ENCODE results near the gene ZNF791. TPM values are rescaled to one million over a fixed set of nuclear protein-coding genes. Genes with fewer than 3 reads are reported as not detected.
"Not testable (repeated sequence)": the region's sequence is repeated elsewhere in the genome, so short reads cannot be mapped to it uniquely, and the experiment has no call there.

The ZNF791 gene
- total and polyA plus RNA-seq, 2 of the 13 experiments (the other 11 are each of a cell fraction or from before 2014, with no cell fraction given), result 12.8 to 17.4 TPM

- DNase-seq (ENCODE audit: low spot score), result no peak
- H3K79me2 ChIP-seq (ENCODE audit: insufficient read depth, low read length), result peaks cover 5% of the 10 kb centered on the region
- H2AFZ ChIP-seq (ENCODE audit: low read length), result no peak overlapping the region
- over 99% methylated on average over 12 of the region's 12 CpGs for WGBS (ENCODE audit: low lambda C conversion rate)
- no peaks in the 10 kb centered on the region; a peak in 1 of 5 replicates for H3K27me3 ChIP-seq (ENCODE audit: control insufficient read depth in 1 of 2, insufficient read depth in 2 of 2, low read length in 2 of 2)
- H3K27ac ChIP-seq (ENCODE audit: extremely low read length, insufficient read depth, low read length), result no peak overlapping the region
- no peaks in the 10 kb centered on the region for H3K9me3 ChIP-seq (ENCODE audit: low read length)
- FAIRE-seq, result no peak
- CTCF ChIA-PET (ENCODE audit: low intra/inter-chr PET ratio, low total read pairs), result interaction anchor here (0.8 to 1.1 kb wide), 2 partner anchors 113 to 114 kb away, joined by 3 read pairs; partner anchors contain the start of gene JUNB
- TF ChIP-seq, protein P1, sequence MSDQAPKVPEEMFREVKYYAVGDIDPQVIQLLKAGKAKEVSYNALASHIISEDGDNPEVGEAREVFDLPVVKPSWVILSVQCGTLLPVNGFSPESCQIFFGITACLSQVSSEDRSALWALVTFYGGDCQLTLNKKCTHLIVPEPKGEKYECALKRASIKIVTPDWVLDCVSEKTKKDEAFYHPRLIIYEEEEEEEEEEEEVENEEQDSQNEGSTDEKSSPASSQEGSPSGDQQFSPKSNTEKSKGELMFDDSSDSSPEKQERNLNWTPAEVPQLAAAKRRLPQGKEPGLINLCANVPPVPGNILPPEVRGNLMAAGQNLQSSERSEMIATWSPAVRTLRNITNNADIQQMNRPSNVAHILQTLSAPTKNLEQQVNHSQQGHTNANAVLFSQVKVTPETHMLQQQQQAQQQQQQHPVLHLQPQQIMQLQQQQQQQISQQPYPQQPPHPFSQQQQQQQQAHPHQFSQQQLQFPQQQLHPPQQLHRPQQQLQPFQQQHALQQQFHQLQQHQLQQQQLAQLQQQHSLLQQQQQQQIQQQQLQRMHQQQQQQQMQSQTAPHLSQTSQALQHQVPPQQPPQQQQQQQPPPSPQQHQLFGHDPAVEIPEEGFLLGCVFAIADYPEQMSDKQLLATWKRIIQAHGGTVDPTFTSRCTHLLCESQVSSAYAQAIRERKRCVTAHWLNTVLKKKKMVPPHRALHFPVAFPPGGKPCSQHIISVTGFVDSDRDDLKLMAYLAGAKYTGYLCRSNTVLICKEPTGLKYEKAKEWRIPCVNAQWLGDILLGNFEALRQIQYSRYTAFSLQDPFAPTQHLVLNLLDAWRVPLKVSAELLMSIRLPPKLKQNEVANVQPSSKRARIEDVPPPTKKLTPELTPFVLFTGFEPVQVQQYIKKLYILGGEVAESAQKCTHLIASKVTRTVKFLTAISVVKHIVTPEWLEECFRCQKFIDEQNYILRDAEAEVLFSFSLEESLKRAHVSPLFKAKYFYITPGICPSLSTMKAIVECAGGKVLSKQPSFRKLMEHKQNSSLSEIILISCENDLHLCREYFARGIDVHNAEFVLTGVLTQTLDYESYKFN (CRISPR knock-in tag; conservative IDR thresholded peaks at IDR 0.05), result no peak
- TF ChIP-seq AGO2 (optimal IDR thresholded peaks at IDR 0.05; ENCODE audit: low read depth, low read length), result peak; percentile 50
- H3K36me3 ChIP-seq (replicated peaks in 1 of 2; ENCODE audit: control insufficient read depth in 1 of 2, insufficient read depth in 2 of 2, low read length in 2 of 2), result peaks cover 36 to 63% of the 10 kb centered on the region in 2 experiments
- no TSS peak for BruUV-seq (replicated peaks)
- ATAC-seq, result no peak
- POLR2A ChIA-PET, result interaction anchor here (0.9 to 2.5 kb wide), 4 partner anchors 11 to 66 kb away, joined by 3 to 9 read pairs (median 5); partner anchors contain the start of genes FBXW9, GET3, MAN2B1 and WDR83
- intact Hi-C loops (cut with micrococcal nuclease; ENCODE audit: unreplicated experiment), result no loop called here
- H3K4me1 ChIP-seq (ENCODE audit: insufficient read depth, low read length), result peaks cover 16% of the 10 kb centered on the region
- H3K4me3 ChIP-seq (replicated peaks in 1 of 3; ENCODE audit: insufficient read depth in 1 of 3, low read depth in 2 of 3, low read length in 3 of 3), result no peak overlapping the region
- in situ Hi-C loops (cut with HindIII; ENCODE audit: extremely low pct_ligation_motif_present, low pct_unique_long_range_greater_than_20kb), result no loop called here
- H3K9ac ChIP-seq (ENCODE audit: insufficient read depth, low read depth, low read length), result no peak overlapping the region
- no peak overlapping the region for H3K4me2 ChIP-seq (ENCODE audit: low read depth, low read length)
- peaks cover 2% of the 10 kb centered on the region; the same call in 1 of the 2 replicates for H4K20me1 ChIP-seq (ENCODE audit: insufficient read depth, low read length)
Observed at GRCh38 chr19:12676928-12677327, 66.2 kb downstream of the ZNF791 start.

DNA sequence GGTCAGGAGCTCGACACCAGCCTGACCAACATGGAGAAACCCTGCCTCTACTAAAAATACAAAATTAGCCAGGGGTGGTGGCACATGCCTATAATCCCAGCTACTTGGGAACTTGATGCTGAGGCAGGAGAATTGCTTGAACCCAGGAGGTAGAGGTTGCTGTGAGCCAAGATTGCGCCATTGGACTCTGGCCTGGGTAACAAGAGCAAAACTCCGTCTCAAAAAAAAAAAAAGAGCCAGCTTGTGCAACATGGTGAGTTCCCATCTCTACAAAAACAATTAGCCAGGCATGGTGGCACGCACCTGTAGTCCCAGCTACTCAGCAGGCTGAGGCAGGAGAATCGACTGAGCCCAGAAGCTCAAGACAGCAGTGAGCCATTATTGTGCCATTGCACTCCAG, 67.3 kb downstream of the ZNF791 start:
- CTCF ChIA-PET (ENCODE audit: low intra/inter-chr PET ratio, low total read pairs), result not testable (repeated sequence)

More for the DNA sequence above, 67.3 kb downstream of the ZNF791 start:
- H3K9me3 ChIP-seq (ENCODE audit: low read length); H3K27ac ChIP-seq (ENCODE audit: extremely low read length, insufficient read depth, low read length); H4K20me1 ChIP-seq (ENCODE audit: insufficient read depth, low read length); BruUV-seq (replicated peaks); H3K4me3 ChIP-seq (replicated peaks in 1 of 3; ENCODE audit: insufficient read depth in 1 of 3, low read depth in 2 of 3, low read length in 3 of 3); H3K27me3 ChIP-seq (ENCODE audit: control insufficient read depth in 1 of 2, insufficient read depth in 2 of 2, low read length in 2 of 2); H3K4me2 ChIP-seq (ENCODE audit: low read depth, low read length); in situ Hi-C loops (cut with HindIII; ENCODE audit: extremely low pct_ligation_motif_present, low pct_unique_long_range_greater_than_20kb); ATAC-seq; H3K79me2 ChIP-seq (ENCODE audit: insufficient read depth, low read length); H2AFZ ChIP-seq (ENCODE audit: low read length); FAIRE-seq; H3K9ac ChIP-seq (ENCODE audit: insufficient read depth, low read depth, low read length); intact Hi-C loops (cut with micrococcal nuclease; ENCODE audit: unreplicated experiment): not testable (repeated sequence)
- DNase-seq (ENCODE audit: low spot score), result peak; percentile 24
- H3K4me1 ChIP-seq (ENCODE audit: insufficient read depth, low read length), result peaks cover 16% of the 10 kb centered on the region
- TF ChIP-seq CEBPB (IDR thresholded peaks at IDR 0.05; ENCODE audit: borderline replicate concordance, low read depth, low read length), result peak; percentile 55; the same call in 1 of the 2 replicates
- TF ChIP-seq, protein P2, sequence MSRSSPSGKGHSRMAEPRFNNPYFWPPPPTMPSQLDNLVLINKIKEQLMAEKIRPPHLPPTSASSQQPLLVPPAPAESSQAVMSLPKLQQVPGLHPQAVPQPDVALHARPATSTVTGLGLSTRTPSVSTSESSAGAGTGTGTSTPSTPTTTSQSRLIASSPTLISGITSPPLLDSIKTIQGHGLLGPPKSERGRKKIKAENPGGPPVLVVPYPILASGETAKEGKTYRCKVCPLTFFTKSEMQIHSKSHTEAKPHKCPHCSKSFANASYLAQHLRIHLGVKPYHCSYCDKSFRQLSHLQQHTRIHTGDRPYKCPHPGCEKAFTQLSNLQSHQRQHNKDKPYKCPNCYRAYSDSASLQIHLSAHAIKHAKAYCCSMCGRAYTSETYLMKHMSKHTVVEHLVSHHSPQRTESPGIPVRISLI (CRISPR knock-in tag; IDR thresholded peaks at IDR 0.05; ENCODE audit: borderline replicate concordance), result peak; percentile 46; the same call in 1 of the 2 replicates
- WGBS (ENCODE audit: low lambda C conversion rate), result 77% methylated on average over 5 of the region's 5 CpGs
- POLR2A ChIA-PET, result interaction anchor here (0.8 to 2.5 kb wide), 4 partner anchors 9 to 45 kb away, joined by 3 to 9 read pairs (median 3); partner anchors contain the start of genes FBXW9, MAN2B1 and WDR83
- peaks cover 32 to 57% of the 10 kb centered on the region in 2 experiments for H3K36me3 ChIP-seq (replicated peaks in 1 of 2; ENCODE audit: control insufficient read depth in 1 of 2, insufficient read depth in 2 of 2, low read length in 2 of 2)
